Immature natural killer cell (primary cell): ENCODE measurements around the gene ARMH3. TPM values are rescaled to one million over a fixed set of nuclear protein-coding genes. Genes with fewer than 3 reads are reported as not detected.

Experiments
- DNase-seq, 3 donors: peaks; one replicate each; pipeline ENCODE4 v3.0.0; 2022; ENCODE audit warnings: mixed read lengths in 1 of 3
- H3K27ac Mint-ChIP-seq, 6 donors: one replicate each; pipeline ENCODE4 v1.8.0; 2020; ENCODE audit warnings: mixed read lengths in 6 of 6, mild to moderate bottlenecking in 5 of 6, inconsistent platforms in 4 of 6, moderate library complexity in 3 of 6
- H3K27me3 Mint-ChIP-seq, 3 donors: one replicate each; pipeline ENCODE4 v1.8.0; 2020 to 2021; ENCODE audit warnings: low read depth in 3 of 3, mild to moderate bottlenecking in 3 of 3, mixed read lengths in 3 of 3, moderate library complexity in 3 of 3, inconsistent platforms in 1 of 3
- H3K36me3 Mint-ChIP-seq, 3 donors: one replicate each; pipeline ENCODE4 v1.8.0; 2020; ENCODE audit warnings: mixed read lengths in 3 of 3, inconsistent platforms in 2 of 3, mild to moderate bottlenecking in 2 of 3
- H3K4me1 Mint-ChIP-seq, 2 donors: one replicate each; pipeline ENCODE4 v1.8.0; 2020; ENCODE audit warnings: inconsistent platforms in 2 of 2, mild to moderate bottlenecking in 2 of 2, mixed read lengths in 2 of 2, moderate library complexity in 1 of 2
- H3K4me3 Mint-ChIP-seq, 5 donors: one replicate each; pipeline ENCODE4 v1.8.0; 2020; ENCODE audit warnings: mild to moderate bottlenecking in 5 of 5, mixed read lengths in 5 of 5, inconsistent platforms in 3 of 5, moderate library complexity in 3 of 5
- H3K9me3 Mint-ChIP-seq, 6 donors: one replicate each; pipeline ENCODE4 v1.8.0; 2020; ENCODE audit warnings: mild to moderate bottlenecking in 6 of 6, mixed read lengths in 6 of 6, inconsistent platforms in 4 of 6, moderate library complexity in 3 of 6
- polyA plus RNA-seq, 3 donors: library from polyadenylated mRNA; unstranded; fragments of 300-500 nt; fragmentation: Illumina TruSeq; gene quantifications; one replicate each; pipeline ENCODE4 v1.2.3, GENCODE V29; 2021

Gene ARMH3
- polyA plus RNA-seq, 3 donors from 2014 or later: 14.4 to 19.8 (median 17.5) TPM

DNA sequence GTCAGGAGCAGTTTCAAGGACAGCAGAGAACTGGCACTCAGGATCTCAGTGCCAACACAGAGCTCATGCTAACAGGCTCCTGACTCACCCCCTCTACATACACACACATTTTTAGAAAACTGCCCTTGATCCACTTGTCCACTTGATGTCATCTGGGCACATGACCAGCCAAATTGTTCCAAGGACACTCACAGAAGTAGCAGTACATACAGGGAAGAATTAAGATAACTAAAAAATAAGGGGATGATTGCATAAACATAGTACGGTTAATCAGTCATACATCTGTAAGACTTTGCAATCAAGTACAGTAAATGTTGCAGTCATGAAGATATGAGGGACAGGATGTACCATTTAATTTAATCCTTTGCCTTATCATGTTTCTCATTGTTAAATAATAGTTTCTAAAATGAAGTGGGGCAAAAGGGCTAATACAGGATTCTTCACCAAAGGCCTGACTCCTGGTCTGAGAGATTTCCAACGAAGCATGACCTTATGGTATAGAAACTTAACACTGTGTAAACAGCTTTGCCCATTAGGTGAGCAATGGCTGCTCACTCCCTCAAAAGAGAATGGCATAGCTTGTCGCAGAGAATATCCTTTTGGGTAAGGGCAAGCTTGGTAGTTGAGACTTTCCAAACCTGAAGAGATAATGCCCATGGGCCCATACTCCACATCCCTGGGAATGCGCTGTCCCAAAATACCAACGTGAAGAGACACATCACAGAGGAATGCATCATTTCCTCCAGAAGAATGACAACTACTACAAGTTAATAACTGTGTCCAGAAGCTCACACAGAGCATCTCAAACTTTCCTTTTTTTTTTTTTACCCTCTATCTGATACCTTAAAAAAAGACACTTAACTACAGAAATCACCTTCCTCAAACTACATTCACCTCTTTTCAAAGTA is 94.1 kb downstream of the ARMH3 start:
- no peaks in the 10 kb centered on the region for H3K9me3 Mint-ChIP-seq
- H3K4me1 Mint-ChIP-seq: peaks cover 0 to 1% of the 10 kb centered on the region in 2 donors

DNA sequence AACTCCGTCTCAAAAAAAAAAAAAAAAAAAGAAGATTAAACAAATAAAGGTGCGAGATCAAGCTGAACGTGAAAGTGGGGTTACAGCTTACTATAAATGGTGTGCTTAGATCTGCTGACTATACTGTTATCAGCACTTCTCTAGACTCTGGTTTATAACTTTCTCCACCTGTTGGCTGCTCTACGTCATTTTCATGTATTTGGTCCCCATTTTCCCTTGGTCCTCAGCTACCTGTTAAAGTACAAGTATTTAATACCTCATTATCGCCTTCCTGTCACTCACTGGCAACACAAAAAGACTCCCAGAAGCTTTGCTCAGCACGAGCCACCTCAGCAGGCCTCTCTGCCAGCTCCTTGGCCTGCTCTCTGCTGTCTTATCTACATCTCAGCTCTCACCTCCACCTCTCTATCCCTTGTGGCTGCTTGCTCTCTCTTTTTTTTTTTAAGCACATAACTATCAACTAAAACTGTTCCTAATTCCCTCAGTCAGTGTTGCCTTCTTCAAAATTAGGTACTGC is 95.0 kb downstream of the ARMH3 start:
- DNase-seq: no peak
- no peaks in the 10 kb centered on the region for H3K9me3 Mint-ChIP-seq
- H3K4me3 Mint-ChIP-seq: no peak overlapping the region
- H3K27me3 Mint-ChIP-seq: peaks cover 0 to 2% (median 0%) of the 10 kb centered on the region in 3 donors
- peak overlapping the region in 1 of 6 donors; percentile 68 for H3K27ac Mint-ChIP-seq
- peaks cover 0 to 1% of the 10 kb centered on the region in 2 donors for H3K4me1 Mint-ChIP-seq
- H3K36me3 Mint-ChIP-seq: peaks cover 10 to 18% (median 11%) of the 10 kb centered on the region in 3 donors

More for the DNA sequence above, 94.1 kb downstream of the ARMH3 start:
- Mint-ChIP-seq H3K27ac (no peak overlapping the region), H3K36me3 (peaks cover 5 to 16% (median 10%) of the 10 kb centered on the region in 3 donors), H3K4me3 (no peak overlapping the region), H3K27me3 (peaks cover 0 to 2% (median 0%) of the 10 kb centered on the region in 3 donors)
- DNase-seq: no peak

DNA sequence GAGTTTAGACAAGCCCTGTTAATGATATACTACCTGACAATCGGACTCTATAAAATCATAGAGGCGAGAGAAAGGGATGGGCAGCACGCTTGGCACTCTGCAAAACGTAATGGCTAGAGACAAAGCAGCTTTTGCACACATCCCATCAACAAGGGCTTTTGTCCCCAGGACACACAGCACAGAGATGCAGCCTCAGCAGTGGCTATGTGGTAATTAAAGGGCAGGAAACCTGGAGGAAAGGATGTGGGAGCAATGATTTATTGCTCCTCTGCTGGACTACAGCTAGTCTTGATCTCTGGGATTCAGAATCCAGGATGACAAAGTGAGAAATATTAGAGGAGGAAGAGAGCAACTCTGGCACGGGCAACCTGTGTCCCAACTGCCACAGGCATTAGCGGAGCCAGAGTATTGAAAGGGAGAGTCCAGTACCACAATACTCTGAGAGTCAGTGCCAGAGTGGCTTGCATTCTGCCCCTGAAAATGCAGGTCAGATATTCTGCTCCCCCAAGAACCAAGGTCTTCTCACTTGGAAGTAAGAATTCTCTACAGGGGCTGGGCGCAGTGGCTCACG is 96.5 kb downstream of the ARMH3 start:
- Mint-ChIP-seq H3K36me3 (peaks cover 12 to 26% (median 17%) of the 10 kb centered on the region in 3 donors), H3K4me1 (no peaks in the 10 kb centered on the region), H3K27ac (no peak overlapping the region), H3K9me3 (no peaks in the 10 kb centered on the region), H3K4me3 (no peak overlapping the region), H3K27me3 (peaks cover 0 to 2% (median 0%) of the 10 kb centered on the region in 3 donors)
- DNase-seq: no peak

DNA sequence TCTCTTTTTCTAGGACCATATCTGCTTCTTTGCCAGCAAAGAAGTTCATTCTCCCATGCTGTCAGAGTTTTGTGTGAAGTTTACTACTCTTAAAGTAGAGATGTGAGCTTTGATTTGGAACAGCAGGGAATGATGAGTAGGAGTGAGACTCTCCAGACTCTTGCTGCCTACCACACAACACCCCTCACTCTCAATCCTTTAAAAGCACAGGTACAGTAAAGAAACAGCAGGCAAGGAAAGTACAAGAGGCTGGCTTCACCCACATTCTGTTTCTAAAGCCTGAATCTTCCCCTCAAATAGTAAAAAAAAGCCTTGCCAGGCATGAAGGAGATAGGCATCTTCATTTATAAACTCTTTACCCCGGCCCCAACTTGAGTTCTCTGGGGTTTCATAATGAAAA is 97.3 kb downstream of the ARMH3 start:
- Mint-ChIP-seq H3K27me3 (peaks cover 0 to 2% (median 0%) of the 10 kb centered on the region in 3 donors), H3K4me1 (no peaks in the 10 kb centered on the region), H3K9me3 (no peaks in the 10 kb centered on the region), H3K36me3 (peaks cover 17 to 26% (median 20%) of the 10 kb centered on the region in 3 donors), H3K4me3 (no peak overlapping the region), H3K27ac (peak overlapping the region in 1 of 6 donors; percentile 9)
- no peak for DNase-seq

- H3K36me3 Mint-ChIP-seq: peaks cover 27 to 35% (median 33%) of the 10 kb centered on the region in 3 donors
- H3K4me3 Mint-ChIP-seq: no peak overlapping the region
These were observed 99.1 kb downstream of the ARMH3 start for GRCh38 chr10:101956898-101957297.

GRCh38 chr10:101956117-101956516 is 99.9 kb downstream of the ARMH3 start:
- peaks cover 0 to 5% of the 10 kb centered on the region in 2 donors for H3K4me1 Mint-ChIP-seq
- H3K4me3 Mint-ChIP-seq: no peak overlapping the region
- peak overlapping the region in 1 of 6 donors; percentile 2 for H3K27ac Mint-ChIP-seq
- H3K27me3 Mint-ChIP-seq: peaks cover 0 to 2% (median 0%) of the 10 kb centered on the region in 3 donors
- peaks cover 27 to 35% (median 33%) of the 10 kb centered on the region in 3 donors for H3K36me3 Mint-ChIP-seq
- DNase-seq: no peak
- no peaks in the 10 kb centered on the region for H3K9me3 Mint-ChIP-seq

More at GRCh38 chr10:101956898-101957297, 99.1 kb downstream of the ARMH3 start:
- H3K9me3 Mint-ChIP-seq: no peaks in the 10 kb centered on the region
- H3K27ac Mint-ChIP-seq: no peak overlapping the region
- peaks cover 0 to 5% of the 10 kb centered on the region in 2 donors for H3K4me1 Mint-ChIP-seq
- H3K27me3 Mint-ChIP-seq: peaks cover 0 to 2% (median 0%) of the 10 kb centered on the region in 3 donors
- DNase-seq: no peak

GRCh38 chr10:101952191-101952590 is 103.8 kb downstream of the ARMH3 start:
- no peak for DNase-seq
- Mint-ChIP-seq H3K27ac (peak overlapping the region in 2 of 6 donors; percentile 10 to 69), H3K27me3 (no peaks in the 10 kb centered on the region), H3K4me1 (peaks cover 0 to 5% of the 10 kb centered on the region in 2 donors), H3K9me3 (peaks cover 0 to 8% (median 0%) of the 10 kb centered on the region in 6 donors), H3K4me3 (no peak overlapping the region), H3K36me3 (peaks cover 44 to 57% (median 50%) of the 10 kb centered on the region in 3 donors)

DNA sequence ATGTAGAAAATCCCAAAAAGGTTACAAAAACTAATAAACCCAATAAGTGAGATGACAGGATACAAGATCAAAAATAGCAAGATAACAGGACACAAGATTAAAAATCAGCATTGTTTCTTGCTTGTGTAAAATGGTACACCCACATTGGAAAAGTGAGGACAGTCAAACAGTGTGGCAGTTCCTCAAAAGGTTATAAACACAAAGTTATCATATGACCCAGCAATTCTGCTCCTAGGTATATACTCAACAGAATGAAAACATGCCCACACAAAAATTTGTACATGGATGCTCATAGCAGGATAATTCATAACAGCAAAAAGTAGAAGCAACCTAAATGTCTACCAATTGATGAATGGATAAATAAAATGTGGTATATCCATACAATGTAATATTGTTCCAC is 105.8 kb downstream of the ARMH3 start:
- Mint-ChIP-seq H3K27me3 (peaks cover 0 to 1% (median 0%) of the 10 kb centered on the region in 3 donors), H3K9me3 (peaks cover 0 to 8% (median 0%) of the 10 kb centered on the region in 6 donors), H3K4me3 (no peak overlapping the region), H3K36me3 (peaks cover 40 to 55% (median 52%) of the 10 kb centered on the region in 3 donors), H3K27ac (no peak overlapping the region), H3K4me1 (peaks cover 0 to 5% of the 10 kb centered on the region in 2 donors)
- no peak for DNase-seq

GRCh38 chr10:101941871-101942270 is 114.1 kb downstream of the ARMH3 start:
- H3K36me3 Mint-ChIP-seq: peaks cover 23 to 34% (median 26%) of the 10 kb centered on the region in 3 donors
- H3K9me3 Mint-ChIP-seq: no peaks in the 10 kb centered on the region
- no peak overlapping the region for H3K27ac Mint-ChIP-seq
- peaks cover 0 to 2% (median 0%) of the 10 kb centered on the region in 3 donors for H3K27me3 Mint-ChIP-seq
- no peak for DNase-seq
- H3K4me1 Mint-ChIP-seq: peaks cover 0 to 2% of the 10 kb centered on the region in 2 donors
- no peak overlapping the region for H3K4me3 Mint-ChIP-seq

GRCh38 chr10:101940916-101941315 is 115.1 kb downstream of the ARMH3 start:
- H3K4me1 Mint-ChIP-seq: peaks cover 0 to 2% of the 10 kb centered on the region in 2 donors
- H3K9me3 Mint-ChIP-seq: no peaks in the 10 kb centered on the region
- H3K4me3 Mint-ChIP-seq: no peak overlapping the region
- H3K36me3 Mint-ChIP-seq: peaks cover 18 to 25% (median 18%) of the 10 kb centered on the region in 3 donors
- H3K27me3 Mint-ChIP-seq: peaks cover 0 to 2% (median 0%) of the 10 kb centered on the region in 3 donors
- no peak for DNase-seq
- peak overlapping the region in 1 of 6 donors; percentile 46 for H3K27ac Mint-ChIP-seq

DNA sequence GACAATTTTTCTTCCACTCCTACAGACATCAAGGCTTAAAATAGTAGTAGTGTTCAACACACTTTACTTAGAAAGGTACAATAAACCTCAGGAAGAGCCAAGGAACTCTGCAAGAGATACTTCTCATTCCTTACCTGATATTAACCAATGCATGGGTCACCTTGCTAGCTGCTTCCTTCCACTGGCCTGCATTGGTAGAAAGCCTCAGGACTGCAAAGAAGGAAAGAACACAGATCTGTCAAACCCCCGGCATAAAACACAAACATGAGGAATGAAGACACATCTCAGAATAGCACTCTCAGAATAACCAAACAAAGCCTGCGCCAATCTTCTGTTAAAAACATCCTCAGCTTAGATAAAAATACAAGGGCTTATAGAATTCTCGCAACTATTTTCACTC is 116.2 kb downstream of the ARMH3 start:
- peaks cover 0 to 2% of the 10 kb centered on the region in 2 donors for H3K4me1 Mint-ChIP-seq
- H3K36me3 Mint-ChIP-seq: peaks cover 18 to 25% (median 18%) of the 10 kb centered on the region in 3 donors
- H3K27ac Mint-ChIP-seq: no peak overlapping the region
- no peak for DNase-seq
- H3K4me3 Mint-ChIP-seq: no peak overlapping the region
- H3K27me3 Mint-ChIP-seq: peaks cover 0 to 2% (median 0%) of the 10 kb centered on the region in 3 donors
- no peaks in the 10 kb centered on the region for H3K9me3 Mint-ChIP-seq

DNA sequence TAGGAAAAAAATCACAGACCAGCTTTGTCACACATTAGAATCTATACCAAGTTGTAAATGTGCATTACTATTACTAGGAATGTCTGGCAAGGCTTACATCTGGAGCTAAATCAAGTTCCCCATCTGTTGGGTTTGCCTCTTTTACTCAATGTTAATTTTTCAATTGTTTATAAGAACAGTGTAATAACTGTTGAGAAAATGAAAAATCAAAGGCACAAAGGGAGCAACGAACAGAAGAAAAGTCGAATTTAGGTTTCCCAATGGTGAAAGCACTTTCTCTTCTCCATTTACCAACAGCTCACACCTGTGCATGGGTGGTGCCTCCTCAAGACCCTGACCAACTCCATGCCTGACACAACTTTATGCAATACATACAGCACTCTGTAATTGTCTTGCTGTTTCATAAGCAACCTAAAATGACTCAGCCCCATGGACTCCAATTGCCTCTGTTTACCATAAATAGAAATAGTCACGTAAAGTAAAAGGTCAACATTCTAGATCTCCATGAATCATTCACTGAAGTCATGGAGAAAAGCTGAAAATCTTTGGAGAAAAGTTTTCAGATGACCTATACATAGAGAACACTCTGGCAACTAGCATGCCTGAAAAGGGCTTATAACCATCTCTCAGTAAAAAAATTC is 116.8 kb downstream of the ARMH3 start:
- H3K27ac Mint-ChIP-seq: no peak overlapping the region
- no peaks in the 10 kb centered on the region for H3K9me3 Mint-ChIP-seq
- no peak for DNase-seq
- H3K4me1 Mint-ChIP-seq: peaks cover 0 to 2% of the 10 kb centered on the region in 2 donors
- no peak overlapping the region for H3K4me3 Mint-ChIP-seq
- H3K27me3 Mint-ChIP-seq: peaks cover 0 to 2% (median 0%) of the 10 kb centered on the region in 3 donors
- H3K36me3 Mint-ChIP-seq: peaks cover 18 to 25% (median 22%) of the 10 kb centered on the region in 3 donors

DNA sequence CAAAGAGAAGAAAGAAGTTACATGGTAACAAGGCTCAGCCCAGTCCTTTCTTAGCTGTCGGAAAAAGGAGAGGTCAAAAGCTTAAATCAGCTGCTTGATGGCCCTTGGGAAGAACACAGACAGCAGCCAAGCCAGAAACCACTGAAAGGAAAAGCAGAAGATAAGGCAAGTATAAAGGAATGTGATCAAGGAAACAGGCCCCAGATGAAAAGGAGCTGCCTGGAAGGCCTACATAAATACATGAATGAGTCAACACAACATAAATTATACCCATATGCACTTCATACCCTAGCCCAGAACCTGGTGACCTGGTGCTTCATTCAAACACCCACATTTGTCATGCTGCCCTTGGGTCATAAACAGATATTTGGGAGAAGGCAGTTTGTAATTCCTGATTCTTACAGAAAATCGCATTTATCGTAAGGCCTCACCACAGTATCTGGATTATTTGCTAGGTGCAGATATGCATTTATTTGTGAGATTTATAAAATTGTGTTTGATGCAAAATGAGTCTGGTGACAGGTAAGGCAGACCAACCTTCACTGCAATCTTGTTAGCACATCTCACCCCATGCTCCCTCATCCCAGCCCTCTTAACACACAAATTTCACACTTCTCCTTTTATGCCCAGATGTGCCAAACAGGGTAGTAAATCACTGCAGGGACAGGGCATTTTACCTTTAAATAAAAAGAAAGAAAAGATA is 117.5 kb downstream of the ARMH3 start:
- Mint-ChIP-seq H3K27ac (peak overlapping the region in 3 of 6 donors; percentile 46 to 53 (median 47)), H3K36me3 (peaks cover 15 to 22% (median 22%) of the 10 kb centered on the region in 3 donors), H3K9me3 (no peaks in the 10 kb centered on the region), H3K4me3 (no peak overlapping the region), H3K4me1 (peaks cover 0 to 1% of the 10 kb centered on the region in 2 donors), H3K27me3 (peaks cover 0 to 2% (median 0%) of the 10 kb centered on the region in 3 donors)
- no peak for DNase-seq
